Keratinocyte (primary cell): ENCODE data around the gene DENND1A. TPM values are rescaled to one million over a fixed set of nuclear protein-coding genes. Genes with fewer than 3 reads are reported as not detected.

Experiments used
- DNase-seq: peaks from one replicate; pipeline ENCODE4 v3.0.0-alpha.2; 2011; ENCODE audit warnings: low read depth, missing footprints, low spot score
- FAIRE-seq: peaks from 2 replicates; lab custom pipeline; 2011; peaks lifted over from hg19 to GRCh38; lab: Jason Lieb, UNC
- H2AFZ ChIP-seq: 2 replicates; pipeline ENCODE4 v1.6.0; 2012; ENCODE audit warnings: low read length, control low read depth, inconsistent platforms; ENCODE audit not compliant: control insufficient read depth
- H3K27ac ChIP-seq: 2 replicates; pipeline ENCODE4 v1.5.1; 2011; ENCODE audit warnings: low read length; ENCODE audit not compliant: control insufficient read depth, insufficient read depth
- H3K27me3 ChIP-seq: 3 replicates; pipeline ENCODE4 v1.6.0; 2011; ENCODE audit warnings: low read length; ENCODE audit not compliant: control insufficient read depth, insufficient read depth; ENCODE audit errors: extremely low read depth
- H3K36me3 ChIP-seq, 2 experiments: 2 replicates in 1 of 2; 3 replicates in 1 of 2; pipeline ENCODE4 v1.5.1; 2011; ENCODE audit warnings: low read length in 2 of 2, mild to moderate bottlenecking in 1 of 2; ENCODE audit not compliant: control insufficient read depth in 2 of 2, insufficient read depth in 2 of 2; ENCODE audit errors: extremely low read depth in 1 of 2
- H3K4me1 ChIP-seq: 3 replicates; pipeline ENCODE4 v1.5.1; 2011; ENCODE audit warnings: low read length; ENCODE audit not compliant: control insufficient read depth, insufficient read depth; ENCODE audit errors: extremely low read depth
- H3K4me2 ChIP-seq: 3 replicates; pipeline ENCODE4 v1.6.0; 2011; ENCODE audit warnings: low read depth, low read length; ENCODE audit not compliant: control insufficient read depth, insufficient read depth; ENCODE audit errors: extremely low read depth
- H3K4me3 ChIP-seq, 3 experiments: fragments of 200-600 bp in 1 of 3; sonication (generic) in 1 of 3; 2 replicates in 2 of 3; 3 replicates in 1 of 3; pipeline ENCODE4 v1.5.1; 2011 to 2016; ENCODE audit warnings: low read length in 3 of 3, mild to moderate bottlenecking in 3 of 3, control low read depth in 2 of 3, inconsistent platforms in 1 of 3, low read depth in 1 of 3, mixed read lengths in 1 of 3, mixed run types in 1 of 3, moderate library complexity in 1 of 3; ENCODE audit not compliant: control insufficient read depth in 2 of 3, insufficient read depth in 2 of 3; ENCODE audit errors: extremely low read depth in 1 of 3
- H3K79me2 ChIP-seq: 2 replicates; pipeline ENCODE4 v1.6.0; 2012; ENCODE audit warnings: low read length; ENCODE audit not compliant: control insufficient read depth, insufficient read depth
- H3K9ac ChIP-seq: 3 replicates; pipeline ENCODE4 v1.6.0; 2011; ENCODE audit warnings: low read length; ENCODE audit not compliant: control insufficient read depth, insufficient read depth; ENCODE audit errors: extremely low read depth
- H3K9me1 ChIP-seq: 3 replicates; pipeline ENCODE4 v1.6.0; 2011; ENCODE audit warnings: low read length; ENCODE audit not compliant: control insufficient read depth, insufficient read depth; ENCODE audit errors: extremely low read depth
- H3K9me3 ChIP-seq: 2 replicates; pipeline ENCODE4 v1.5.1; 2012; ENCODE audit warnings: low read depth, low read length; ENCODE audit not compliant: control insufficient read depth
- H4K20me1 ChIP-seq: 3 replicates; pipeline ENCODE4 v1.6.0; 2011; ENCODE audit warnings: low read length; ENCODE audit not compliant: control insufficient read depth, insufficient read depth; ENCODE audit errors: extremely low read depth
- EZH2 ChIP-seq: IDR thresholded peaks from one replicate; pipeline ENCODE4 v1.6.1; 2012; ENCODE audit warnings: inconsistent platforms, mild to moderate bottlenecking, low read length, moderate library complexity
- dilution Hi-C: fragments of 300-500 bp; cut with MboI; formaldehyde crosslinking; loops from one replicate; pipeline ENCODE4 v1.7.0; 2020; ENCODE audit warnings: low sequenced_read_pairs; ENCODE audit not compliant: extremely low pct_ligation_motif_present
- polyA plus RNA-seq, 5 experiments: library from polyadenylated mRNA; depleted of rRNA in 3 of 5; stranded (reverse) in 3 of 5; stranded (forward) in 1 of 5; unstranded in 1 of 5; fragments of >200 nt; gene quantifications; 1 replicate in 1 of 5; 2 replicates in 3 of 5; 3 replicates in 1 of 5; pipeline versions ENCODE4 v1.2.1 to v1.2.3, GENCODE V29; 2011 to 2012; ENCODE audit warnings: missing spikeins in 2 of 5, low read depth in 1 of 5, low replicate concordance in 1 of 5
- TF ChIP-seq, protein P1 (sequence below), 3 experiments: IDR thresholded peaks in 1 of 3; conservative IDR thresholded peaks in 1 of 3; optimal IDR thresholded peaks in 1 of 3; 2 replicates in 2 of 3; 3 replicates in 1 of 3; pipeline versions ENCODE3 to v1.5.1; 2011; ENCODE audit warnings: low read length in 3 of 3, mild to moderate bottlenecking in 3 of 3, moderate library complexity in 2 of 3, control low read depth in 1 of 3, inconsistent platforms in 1 of 3; ENCODE audit not compliant: insufficient read depth in 2 of 3; ENCODE audit errors: extremely low read depth in 1 of 3

DENND1A gene
- polyA plus RNA-seq, 1 donor (not counting 4 experiments of a cell fraction or from before 2014, with no cell fraction given): 13.0 TPM

DNA sequence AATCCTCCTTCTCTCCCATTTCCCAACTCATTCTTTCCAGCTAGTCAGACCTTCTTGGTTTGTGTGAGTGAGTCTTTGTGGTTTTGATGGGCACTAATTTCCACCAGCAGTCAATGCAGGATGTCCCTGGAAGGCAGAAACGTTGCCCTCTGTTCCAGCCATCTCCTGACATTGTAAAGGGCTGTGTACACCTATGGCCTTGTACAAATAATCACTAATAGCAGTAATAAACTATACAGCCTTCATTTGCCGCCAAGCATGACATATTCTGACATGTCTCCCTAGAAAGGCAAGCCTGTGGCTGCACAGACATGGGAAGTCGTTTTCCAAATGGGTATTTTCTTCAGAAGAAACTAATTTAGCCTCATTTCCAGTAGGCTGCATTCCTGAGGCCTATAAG is 18.4 kb upstream of the DENND1A start:
- H3K27me3 ChIP-seq: no peaks in the 10 kb centered on the region
- no peak overlapping the region for H3K9ac ChIP-seq
- H3K4me3 ChIP-seq: no peak overlapping the region
- dilution Hi-C loops: no loop called here
- H2AFZ ChIP-seq: no peak overlapping the region
- H3K79me2 ChIP-seq: no peaks in the 10 kb centered on the region
- H3K4me1 ChIP-seq: no peaks in the 10 kb centered on the region
- no peaks in the 10 kb centered on the region for H3K9me3 ChIP-seq
- TF ChIP-seq EZH2: no peak
- TF ChIP-seq, protein P1, sequence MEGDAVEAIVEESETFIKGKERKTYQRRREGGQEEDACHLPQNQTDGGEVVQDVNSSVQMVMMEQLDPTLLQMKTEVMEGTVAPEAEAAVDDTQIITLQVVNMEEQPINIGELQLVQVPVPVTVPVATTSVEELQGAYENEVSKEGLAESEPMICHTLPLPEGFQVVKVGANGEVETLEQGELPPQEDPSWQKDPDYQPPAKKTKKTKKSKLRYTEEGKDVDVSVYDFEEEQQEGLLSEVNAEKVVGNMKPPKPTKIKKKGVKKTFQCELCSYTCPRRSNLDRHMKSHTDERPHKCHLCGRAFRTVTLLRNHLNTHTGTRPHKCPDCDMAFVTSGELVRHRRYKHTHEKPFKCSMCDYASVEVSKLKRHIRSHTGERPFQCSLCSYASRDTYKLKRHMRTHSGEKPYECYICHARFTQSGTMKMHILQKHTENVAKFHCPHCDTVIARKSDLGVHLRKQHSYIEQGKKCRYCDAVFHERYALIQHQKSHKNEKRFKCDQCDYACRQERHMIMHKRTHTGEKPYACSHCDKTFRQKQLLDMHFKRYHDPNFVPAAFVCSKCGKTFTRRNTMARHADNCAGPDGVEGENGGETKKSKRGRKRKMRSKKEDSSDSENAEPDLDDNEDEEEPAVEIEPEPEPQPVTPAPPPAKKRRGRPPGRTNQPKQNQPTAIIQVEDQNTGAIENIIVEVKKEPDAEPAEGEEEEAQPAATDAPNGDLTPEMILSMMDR (optimal IDR thresholded peaks at IDR 0.05 in 1 of 3, IDR thresholded peaks at IDR 0.05 in 1 of 3, conservative IDR thresholded peaks at IDR 0.05 in 1 of 3; ENCODE audit: extremely low read depth in 1 of 3, insufficient read depth in 2 of 3, low read length in 3 of 3): no peak
- FAIRE-seq (no peak), DNase-seq (no peak)
- H3K36me3 ChIP-seq: no peaks in the 10 kb centered on the region
- no peaks in the 10 kb centered on the region for H3K9me1 ChIP-seq
- no peak overlapping the region for H3K4me2 ChIP-seq
- H4K20me1 ChIP-seq: no peaks in the 10 kb centered on the region
- H3K27ac ChIP-seq: no peak overlapping the region

DNA sequence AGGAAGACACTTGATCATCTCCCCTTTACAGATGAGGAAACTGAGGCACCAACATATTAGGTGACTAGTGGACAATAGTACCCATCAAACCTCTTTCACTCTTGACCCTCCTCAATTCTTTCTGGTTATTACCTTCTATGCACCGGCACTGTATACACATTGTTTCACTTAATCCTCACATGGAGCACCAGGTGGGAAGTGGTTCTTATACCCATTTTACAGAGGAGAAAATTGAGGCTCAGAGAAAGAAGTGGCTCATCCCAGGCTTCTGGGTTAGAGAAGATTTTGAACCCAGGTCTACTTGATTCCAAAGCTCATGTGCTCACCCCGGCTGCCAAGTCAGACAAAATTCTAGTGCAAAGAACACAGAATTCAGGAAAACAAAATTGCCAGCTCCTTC is 17.4 kb upstream of the DENND1A start:
- no peaks in the 10 kb centered on the region for H3K36me3 ChIP-seq
- no peak for TF ChIP-seq EZH2
- TF ChIP-seq, protein P1 (optimal IDR thresholded peaks at IDR 0.05 in 1 of 3, IDR thresholded peaks at IDR 0.05 in 1 of 3, conservative IDR thresholded peaks at IDR 0.05 in 1 of 3; ENCODE audit: extremely low read depth in 1 of 3, insufficient read depth in 2 of 3, low read length in 3 of 3): no peak
- no peaks in the 10 kb centered on the region for H3K79me2 ChIP-seq
- FAIRE-seq: no peak
- DNase-seq: no peak
- no peaks in the 10 kb centered on the region for H4K20me1 ChIP-seq
- H3K4me3 ChIP-seq: no peak overlapping the region
- H3K9me3 ChIP-seq: no peaks in the 10 kb centered on the region
- H2AFZ ChIP-seq: no peak overlapping the region
- H3K27me3 ChIP-seq: no peaks in the 10 kb centered on the region
- no peak overlapping the region for H3K27ac ChIP-seq
- H3K4me1 ChIP-seq: no peaks in the 10 kb centered on the region
- no peak overlapping the region for H3K9ac ChIP-seq
- dilution Hi-C loops: no loop called here
- no peak overlapping the region for H3K4me2 ChIP-seq
- H3K9me1 ChIP-seq: no peaks in the 10 kb centered on the region
